Measurements from ENCODE around the gene GUCY1A1.

GUCY1A1 gene

DNA sequence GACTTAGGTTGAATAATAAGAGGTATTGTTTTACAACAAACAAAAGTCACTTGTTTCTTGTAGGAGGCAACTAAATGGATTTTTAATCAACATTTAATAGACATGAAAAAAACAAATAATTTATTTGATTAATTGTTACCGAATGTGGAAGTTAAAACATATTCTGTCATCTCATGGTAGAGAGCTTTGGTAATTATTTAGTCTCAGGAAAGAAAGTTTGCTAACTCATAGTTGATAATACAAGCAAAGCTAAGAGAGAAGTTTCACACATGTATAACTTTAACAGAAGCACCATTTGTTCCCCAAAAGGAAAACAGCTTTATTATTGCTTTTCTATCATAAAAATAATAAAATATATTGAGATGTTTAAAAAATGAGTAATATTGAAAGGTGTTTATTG, 44.9 kb downstream of the GUCY1A1 start:
- TF ChIP-seq POLR2AphosphoS5 (IDR thresholded peaks at IDR 0.05; ENCODE audit: low read depth, low read length) (no peak), POLR2A (IDR thresholded peaks at IDR 0.05; ENCODE audit: low read depth, low read length) (no peak)

GRCh38 chr4:155712846-155713245, 46.2 kb downstream of the GUCY1A1 start:
- no peak for DNase-seq (ENCODE audit: insufficient read length)
- no peak for TF ChIP-seq TAF1 (IDR thresholded peaks at IDR 0.05; ENCODE audit: borderline replicate concordance, low read depth, low read length)
- no peak for TF ChIP-seq POLR2AphosphoS5 (IDR thresholded peaks at IDR 0.05; ENCODE audit: low read depth, low read length)
- TF ChIP-seq POLR2A (IDR thresholded peaks at IDR 0.05; ENCODE audit: low read depth, low read length) = no peak

More for the DNA sequence above, 44.9 kb downstream of the GUCY1A1 start:
- FAIRE-seq = no peak
- no peak for DNase-seq (ENCODE audit: insufficient read length)

DNA sequence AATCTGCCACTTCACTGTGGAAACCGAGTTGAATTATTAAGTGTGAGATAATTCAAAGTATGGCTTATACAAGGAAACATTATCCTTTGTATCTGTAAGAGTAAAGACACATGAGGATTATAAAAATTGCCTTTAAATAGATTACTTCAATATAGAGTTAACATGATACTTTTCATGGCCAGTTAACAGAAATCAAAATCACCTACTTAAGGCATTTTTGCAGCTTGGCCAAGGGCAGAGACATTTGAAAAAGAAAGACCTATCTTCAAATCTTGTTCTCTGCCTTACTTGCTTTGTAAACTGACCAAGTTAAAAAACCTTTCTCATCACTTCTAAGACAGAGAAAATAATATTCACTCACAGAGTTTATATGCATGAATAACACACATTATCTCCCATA, 47.3 kb downstream of the GUCY1A1 start:
- TF ChIP-seq POLR2A (IDR thresholded peaks at IDR 0.05; ENCODE audit: low read depth, low read length) = no peak
- TF ChIP-seq POLR2AphosphoS5 (IDR thresholded peaks at IDR 0.05; ENCODE audit: low read depth, low read length) = no peak
- no peak for TF ChIP-seq TAF1 (IDR thresholded peaks at IDR 0.05; ENCODE audit: borderline replicate concordance, low read depth, low read length)
- FAIRE-seq = no peak
- no peak for DNase-seq (ENCODE audit: insufficient read length)

More at GRCh38 chr4:155712846-155713245, 46.2 kb downstream of the GUCY1A1 start:
- no peak for FAIRE-seq

DNA sequence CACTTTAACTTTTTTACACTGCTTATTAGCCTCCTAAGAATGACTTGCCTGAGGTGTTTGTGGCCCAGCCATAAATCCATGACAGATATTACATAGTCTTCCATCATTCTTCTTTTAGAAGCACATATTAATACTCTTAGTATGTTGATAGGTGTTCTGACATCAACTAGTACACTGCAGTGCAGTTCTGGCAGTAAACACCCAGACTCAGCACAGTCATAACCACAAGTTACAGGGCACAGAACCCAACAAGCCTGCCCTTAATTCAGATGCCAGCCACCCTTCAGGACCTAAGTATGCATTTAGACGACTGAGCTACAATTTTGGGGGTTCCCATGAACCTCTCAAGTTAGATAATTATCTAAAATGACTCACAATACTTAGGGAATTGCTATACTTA, 55.7 kb downstream of the GUCY1A1 start:
- no peak for TF ChIP-seq TAF1 (IDR thresholded peaks at IDR 0.05; ENCODE audit: borderline replicate concordance, low read depth, low read length)
- no peak for TF ChIP-seq POLR2AphosphoS5 (IDR thresholded peaks at IDR 0.05; ENCODE audit: low read depth, low read length)
- no peak for TF ChIP-seq POLR2A (IDR thresholded peaks at IDR 0.05; ENCODE audit: low read depth, low read length)
- no peak for DNase-seq (ENCODE audit: insufficient read length)
- FAIRE-seq = no peak

DNA sequence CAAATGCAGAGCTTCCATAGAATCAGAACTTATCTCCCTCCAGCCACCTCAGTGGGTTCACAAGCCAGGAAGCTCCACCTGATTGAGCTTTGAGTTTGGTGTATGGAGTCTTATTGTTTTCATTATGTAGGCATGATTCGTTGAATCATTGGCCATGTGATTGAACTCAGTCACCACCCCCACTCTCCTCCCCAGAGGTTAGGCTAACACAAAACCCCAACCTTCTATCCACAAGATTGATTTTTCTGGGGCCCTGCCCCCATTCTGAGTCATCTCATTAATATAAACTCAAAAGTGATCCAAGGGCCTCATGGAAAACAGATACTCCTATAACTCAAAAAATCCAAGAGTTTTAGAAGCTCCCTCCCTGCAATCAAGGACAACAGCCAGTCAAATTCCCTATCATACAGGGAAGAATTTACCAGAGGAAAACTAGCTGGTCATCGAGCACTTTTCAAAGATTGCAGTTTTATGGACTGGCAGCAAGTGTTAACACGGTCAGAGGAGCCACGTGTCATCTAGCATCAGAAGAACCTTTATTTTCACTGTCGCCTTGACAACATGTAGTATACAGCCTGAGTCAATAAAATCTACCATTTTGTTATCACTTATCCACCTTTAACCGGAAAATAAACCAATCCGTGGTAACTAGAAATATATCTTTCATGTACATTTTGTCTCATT, 56.3 kb downstream of the GUCY1A1 start:
- TF ChIP-seq TAF1 (IDR thresholded peaks at IDR 0.05; ENCODE audit: borderline replicate concordance, low read depth, low read length) = no peak
- TF ChIP-seq POLR2AphosphoS5 (IDR thresholded peaks at IDR 0.05; ENCODE audit: low read depth, low read length) = no peak
- no peak for TF ChIP-seq POLR2A (IDR thresholded peaks at IDR 0.05; ENCODE audit: low read depth, low read length)
- FAIRE-seq (no peak), DNase-seq (ENCODE audit: insufficient read length) (no peak)

- FAIRE-seq = no peak
- TF ChIP-seq TAF1 (IDR thresholded peaks at IDR 0.05; ENCODE audit: borderline replicate concordance, low read depth, low read length) (no peak), POLR2A (IDR thresholded peaks at IDR 0.05; ENCODE audit: low read depth, low read length) (no peak)
- DNase-seq (ENCODE audit: insufficient read length) = no peak
Observed at GRCh38 chr4:155724731-155725130, 58.1 kb downstream of the GUCY1A1 start.

DNA sequence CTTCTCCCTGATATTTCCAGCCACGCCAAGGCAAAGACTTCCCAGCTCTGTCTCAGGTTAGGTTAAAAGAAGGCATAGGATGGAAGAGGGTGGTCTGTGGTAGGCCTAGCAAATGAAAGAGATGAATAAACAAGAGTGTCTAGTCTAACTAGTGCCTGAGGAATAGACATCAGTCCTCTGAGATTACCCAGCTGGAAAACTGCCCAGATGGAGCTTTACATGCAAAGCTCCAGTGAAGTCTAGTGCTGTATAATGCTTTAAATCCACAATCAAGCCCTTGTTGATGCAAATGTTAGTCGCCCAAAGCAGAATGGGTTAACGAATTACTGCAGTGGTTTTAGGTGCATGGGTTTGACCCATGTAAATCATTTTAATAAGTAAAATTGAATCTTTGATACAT, 67.4 kb downstream of the GUCY1A1 start:
- FAIRE-seq (no peak), DNase-seq (ENCODE audit: insufficient read length) (no peak)
- TF ChIP-seq TAF1 (IDR thresholded peaks at IDR 0.05; ENCODE audit: borderline replicate concordance, low read depth, low read length) = no peak
- TF ChIP-seq POLR2A (IDR thresholded peaks at IDR 0.05; ENCODE audit: low read depth, low read length) = no peak
- no peak for TF ChIP-seq POLR2AphosphoS5 (IDR thresholded peaks at IDR 0.05; ENCODE audit: low read depth, low read length)

- DNase-seq (ENCODE audit: insufficient read length) = no peak
- no peak for TF ChIP-seq POLR2AphosphoS5 (IDR thresholded peaks at IDR 0.05; ENCODE audit: low read depth, low read length)
- no peak for TF ChIP-seq POLR2A (IDR thresholded peaks at IDR 0.05; ENCODE audit: low read depth, low read length)
- TF ChIP-seq TAF1 (IDR thresholded peaks at IDR 0.05; ENCODE audit: borderline replicate concordance, low read depth, low read length) = no peak
- no peak for FAIRE-seq
Observed at GRCh38 chr4:155734951-155735350, 68.3 kb downstream of the GUCY1A1 start.

- no peak for TF ChIP-seq POLR2A (IDR thresholded peaks at IDR 0.05; ENCODE audit: low read depth, low read length)
- TF ChIP-seq TAF1 (IDR thresholded peaks at IDR 0.05; ENCODE audit: borderline replicate concordance, low read depth, low read length) = no peak
- no peak for TF ChIP-seq POLR2AphosphoS5 (IDR thresholded peaks at IDR 0.05; ENCODE audit: low read depth, low read length)
- no peak for FAIRE-seq
- no peak for DNase-seq (ENCODE audit: insufficient read length)
Observed at GRCh38 chr4:155735496-155735895, 68.8 kb downstream of the GUCY1A1 start.

- DNase-seq (ENCODE audit: insufficient read length) (no peak), FAIRE-seq (no peak)
- TF ChIP-seq POLR2AphosphoS5 (IDR thresholded peaks at IDR 0.05; ENCODE audit: low read depth, low read length) (no peak), POLR2A (IDR thresholded peaks at IDR 0.05; ENCODE audit: low read depth, low read length) (no peak), TAF1 (IDR thresholded peaks at IDR 0.05; ENCODE audit: borderline replicate concordance, low read depth, low read length) (no peak)
Observed at GRCh38 chr4:155738548-155738947, 71.9 kb downstream of the GUCY1A1 start.

DNA sequence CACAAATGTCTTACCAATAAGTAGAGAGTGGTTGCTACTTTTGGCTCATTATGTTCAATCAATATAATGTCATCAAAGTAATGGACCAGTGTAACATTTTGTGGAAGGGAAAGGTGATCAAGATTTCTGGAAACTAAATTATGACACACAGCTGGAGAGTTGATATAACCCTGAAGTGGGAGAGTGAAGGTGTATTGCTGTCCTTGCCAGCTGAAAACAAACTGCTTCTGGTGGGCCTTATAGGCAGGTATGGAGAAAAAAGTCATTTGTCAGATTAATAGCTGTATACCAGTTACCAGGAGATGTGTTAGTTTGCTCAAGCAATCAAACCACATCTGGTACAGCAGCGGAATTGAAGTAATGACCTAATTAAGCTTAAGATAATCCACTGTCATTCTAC, 74.9 kb downstream of the GUCY1A1 start:
- DNase-seq (ENCODE audit: insufficient read length) = no peak
- no peak for FAIRE-seq
- no peak for TF ChIP-seq POLR2A (IDR thresholded peaks at IDR 0.05; ENCODE audit: low read depth, low read length)
- TF ChIP-seq POLR2AphosphoS5 (IDR thresholded peaks at IDR 0.05; ENCODE audit: low read depth, low read length) = no peak
- TF ChIP-seq TAF1 (IDR thresholded peaks at IDR 0.05; ENCODE audit: borderline replicate concordance, low read depth, low read length) = no peak

DNA sequence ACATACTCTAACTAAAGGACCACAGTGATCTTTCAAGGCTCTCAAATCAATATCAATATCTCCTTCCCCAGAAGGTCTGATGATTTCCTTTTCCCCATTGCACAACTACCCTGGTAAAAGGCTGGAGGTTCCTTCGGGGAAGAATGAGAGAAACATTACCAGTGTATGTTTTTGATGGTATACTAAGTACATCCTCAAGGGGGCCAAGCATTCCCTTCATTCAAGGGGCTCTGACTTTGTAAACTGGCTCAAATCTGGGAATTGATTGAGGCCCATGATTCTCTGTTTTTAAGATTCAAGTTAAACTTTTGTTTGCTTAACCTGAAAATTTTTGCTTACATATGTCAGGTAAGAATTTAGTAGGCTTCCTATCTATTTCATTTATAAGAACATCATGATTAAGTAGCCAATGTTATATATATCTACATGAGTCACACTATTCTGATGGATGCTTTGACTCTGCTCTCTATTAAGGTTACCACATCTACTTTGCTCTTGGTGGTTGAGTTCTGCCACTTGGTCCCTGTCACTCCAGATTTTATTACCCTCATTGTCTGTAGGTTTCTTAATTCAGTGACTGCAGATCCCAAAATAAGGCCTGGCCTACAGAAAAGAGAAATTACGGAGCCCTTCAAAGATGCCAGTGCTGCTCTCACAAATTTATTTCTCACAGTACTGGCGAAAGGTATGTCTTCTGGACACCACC, 75.8 kb downstream of the GUCY1A1 start:
- TF ChIP-seq POLR2A (IDR thresholded peaks at IDR 0.05; ENCODE audit: low read depth, low read length) (no peak), POLR2AphosphoS5 (IDR thresholded peaks at IDR 0.05; ENCODE audit: low read depth, low read length) (no peak), TAF1 (IDR thresholded peaks at IDR 0.05; ENCODE audit: borderline replicate concordance, low read depth, low read length) (no peak)
- DNase-seq (ENCODE audit: insufficient read length) (no peak), FAIRE-seq (no peak)

Measured in GM12892 (cell line).